ENCODE data around the gene SEPHS1.

GRCh38 chr10:13321576-13321975, 26.5 kb downstream of the SEPHS1 start:
- TF ChIP-seq POLR2AphosphoS5 (IDR thresholded peaks at IDR 0.05; ENCODE audit: low read depth, low read length): no peak
- TF ChIP-seq TAF1 (IDR thresholded peaks at IDR 0.05; ENCODE audit: borderline replicate concordance, insufficient read depth, low read length): no peak
- TF ChIP-seq FOXP2 (optimal IDR thresholded peaks at IDR 0.05; ENCODE audit: borderline replicate concordance, extremely low read depth, extremely low read length, insufficient read depth): no peak
- TF ChIP-seq, protein P1, sequence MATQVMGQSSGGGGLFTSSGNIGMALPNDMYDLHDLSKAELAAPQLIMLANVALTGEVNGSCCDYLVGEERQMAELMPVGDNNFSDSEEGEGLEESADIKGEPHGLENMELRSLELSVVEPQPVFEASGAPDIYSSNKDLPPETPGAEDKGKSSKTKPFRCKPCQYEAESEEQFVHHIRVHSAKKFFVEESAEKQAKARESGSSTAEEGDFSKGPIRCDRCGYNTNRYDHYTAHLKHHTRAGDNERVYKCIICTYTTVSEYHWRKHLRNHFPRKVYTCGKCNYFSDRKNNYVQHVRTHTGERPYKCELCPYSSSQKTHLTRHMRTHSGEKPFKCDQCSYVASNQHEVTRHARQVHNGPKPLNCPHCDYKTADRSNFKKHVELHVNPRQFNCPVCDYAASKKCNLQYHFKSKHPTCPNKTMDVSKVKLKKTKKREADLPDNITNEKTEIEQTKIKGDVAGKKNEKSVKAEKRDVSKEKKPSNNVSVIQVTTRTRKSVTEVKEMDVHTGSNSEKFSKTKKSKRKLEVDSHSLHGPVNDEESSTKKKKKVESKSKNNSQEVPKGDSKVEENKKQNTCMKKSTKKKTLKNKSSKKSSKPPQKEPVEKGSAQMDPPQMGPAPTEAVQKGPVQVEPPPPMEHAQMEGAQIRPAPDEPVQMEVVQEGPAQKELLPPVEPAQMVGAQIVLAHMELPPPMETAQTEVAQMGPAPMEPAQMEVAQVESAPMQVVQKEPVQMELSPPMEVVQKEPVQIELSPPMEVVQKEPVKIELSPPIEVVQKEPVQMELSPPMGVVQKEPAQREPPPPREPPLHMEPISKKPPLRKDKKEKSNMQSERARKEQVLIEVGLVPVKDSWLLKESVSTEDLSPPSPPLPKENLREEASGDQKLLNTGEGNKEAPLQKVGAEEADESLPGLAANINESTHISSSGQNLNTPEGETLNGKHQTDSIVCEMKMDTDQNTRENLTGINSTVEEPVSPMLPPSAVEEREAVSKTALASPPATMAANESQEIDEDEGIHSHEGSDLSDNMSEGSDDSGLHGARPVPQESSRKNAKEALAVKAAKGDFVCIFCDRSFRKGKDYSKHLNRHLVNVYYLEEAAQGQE (IDR thresholded peaks at IDR 0.05; ENCODE audit: insufficient read depth in 1 of 2, low read depth in 2 of 2, low read length in 2 of 2): no peak
- TF ChIP-seq SIN3A (IDR thresholded peaks at IDR 0.05; ENCODE audit: borderline replicate concordance, insufficient read depth, low read length): no peak
